ENCODE results near the gene ITSN1. TPM values are rescaled to one million over a fixed set of nuclear protein-coding genes. Genes with fewer than 3 reads are reported as not detected.
"Not testable (repeated sequence)": the region's sequence is repeated elsewhere in the genome, so short reads cannot be mapped to it uniquely, and the experiment has no call there.

Gene ITSN1
- total RNA-seq, 1 donor from 2014 or later, result 41.9 TPM

DNA sequence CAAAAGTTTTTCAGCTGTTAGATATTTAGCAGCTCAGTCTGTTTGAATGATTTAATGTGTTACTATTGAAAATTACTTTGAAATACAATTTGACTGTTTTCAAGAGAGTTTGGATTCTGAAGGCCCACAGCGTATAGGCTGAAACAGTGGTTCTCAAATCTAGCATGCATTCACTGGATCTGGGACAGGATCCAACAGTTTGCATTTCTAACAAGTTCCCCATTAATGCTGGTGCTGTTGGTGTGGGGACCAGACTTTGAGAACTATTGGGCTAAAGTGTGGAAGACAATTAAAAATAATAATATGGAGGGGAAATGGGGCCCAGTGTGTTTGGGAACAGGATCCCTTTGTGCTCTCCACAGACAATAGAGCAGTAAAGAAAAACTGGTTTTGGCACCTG is 31.9 kb downstream of the ITSN1 start:
- H3K36me3 ChIP-seq, result no peaks in the 10 kb centered on the region
- no peaks in the 10 kb centered on the region for H3K27me3 ChIP-seq (ENCODE audit: low read depth)
- H3K4me1 ChIP-seq, result peaks cover 45% of the 10 kb centered on the region
- H3K9me3 ChIP-seq (replicated peaks), result no peaks in the 10 kb centered on the region
- H3K27ac ChIP-seq (replicated peaks), result no peak overlapping the region
- no peak for DNase-seq
- intact Hi-C loops (cut with micrococcal nuclease), result no loop called here
- no peak overlapping the region for H3K4me3 ChIP-seq
- TF ChIP-seq, protein P1, sequence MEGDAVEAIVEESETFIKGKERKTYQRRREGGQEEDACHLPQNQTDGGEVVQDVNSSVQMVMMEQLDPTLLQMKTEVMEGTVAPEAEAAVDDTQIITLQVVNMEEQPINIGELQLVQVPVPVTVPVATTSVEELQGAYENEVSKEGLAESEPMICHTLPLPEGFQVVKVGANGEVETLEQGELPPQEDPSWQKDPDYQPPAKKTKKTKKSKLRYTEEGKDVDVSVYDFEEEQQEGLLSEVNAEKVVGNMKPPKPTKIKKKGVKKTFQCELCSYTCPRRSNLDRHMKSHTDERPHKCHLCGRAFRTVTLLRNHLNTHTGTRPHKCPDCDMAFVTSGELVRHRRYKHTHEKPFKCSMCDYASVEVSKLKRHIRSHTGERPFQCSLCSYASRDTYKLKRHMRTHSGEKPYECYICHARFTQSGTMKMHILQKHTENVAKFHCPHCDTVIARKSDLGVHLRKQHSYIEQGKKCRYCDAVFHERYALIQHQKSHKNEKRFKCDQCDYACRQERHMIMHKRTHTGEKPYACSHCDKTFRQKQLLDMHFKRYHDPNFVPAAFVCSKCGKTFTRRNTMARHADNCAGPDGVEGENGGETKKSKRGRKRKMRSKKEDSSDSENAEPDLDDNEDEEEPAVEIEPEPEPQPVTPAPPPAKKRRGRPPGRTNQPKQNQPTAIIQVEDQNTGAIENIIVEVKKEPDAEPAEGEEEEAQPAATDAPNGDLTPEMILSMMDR (IDR thresholded peaks at IDR 0.05; ENCODE audit: borderline replicate concordance), result no peak

DNA sequence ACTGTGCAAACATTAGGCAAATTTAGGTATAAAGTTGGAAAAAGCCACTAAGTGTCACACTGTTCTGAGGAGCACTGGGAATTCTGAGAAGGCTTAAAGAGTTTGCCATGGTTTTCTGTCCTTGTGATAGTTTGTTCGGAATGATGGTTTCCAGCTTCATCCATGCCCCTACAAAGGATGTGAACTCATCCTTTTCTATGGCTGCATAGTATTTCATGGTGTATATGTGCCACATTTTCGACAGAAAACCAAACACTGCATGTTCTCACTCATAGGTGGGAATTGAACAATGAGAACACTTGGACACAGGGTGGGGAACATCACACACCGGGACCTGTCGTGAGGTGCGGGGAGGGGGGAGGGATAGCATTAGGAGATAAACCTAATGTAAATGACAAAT is 34.4 kb downstream of the ITSN1 start:
- H3K27me3 ChIP-seq (ENCODE audit: low read depth); intact Hi-C loops (cut with micrococcal nuclease); H3K27ac ChIP-seq (replicated peaks); H3K36me3 ChIP-seq; H3K9me3 ChIP-seq (replicated peaks); H3K4me3 ChIP-seq; DNase-seq: not testable (repeated sequence)
- H3K4me1 ChIP-seq, result peaks cover 36% of the 10 kb centered on the region

DNA sequence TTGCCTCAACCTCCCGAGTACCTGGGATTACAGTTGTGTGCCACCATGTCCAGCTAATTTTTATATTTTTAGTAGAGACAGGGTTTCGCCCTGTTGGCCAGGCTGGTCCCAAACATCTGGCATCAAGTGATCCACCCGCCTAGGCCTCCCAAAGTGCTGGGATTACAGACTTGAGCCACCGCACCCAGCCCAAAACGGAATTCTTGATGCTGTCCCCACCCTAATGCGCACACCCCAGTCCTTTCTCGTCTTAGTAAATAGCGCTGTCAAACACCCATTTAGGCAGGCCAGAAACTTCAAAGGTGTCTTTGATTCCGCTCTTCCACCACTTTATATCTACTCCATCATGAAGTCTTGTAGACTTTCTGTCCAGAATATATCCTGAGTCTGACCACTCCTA is 35.1 kb downstream of the ITSN1 start:
- TF ChIP-seq, protein P1 (IDR thresholded peaks at IDR 0.05; ENCODE audit: borderline replicate concordance), result no peak
- H3K4me1 ChIP-seq, result peaks cover 36% of the 10 kb centered on the region
- intact Hi-C loops (cut with micrococcal nuclease), result no loop called here
- H3K27me3 ChIP-seq (ENCODE audit: low read depth), result no peaks in the 10 kb centered on the region
- no peak overlapping the region for H3K4me3 ChIP-seq
- no peaks in the 10 kb centered on the region for H3K36me3 ChIP-seq
- DNase-seq, result no peak
- H3K9me3 ChIP-seq (replicated peaks), result no peaks in the 10 kb centered on the region
- no peak overlapping the region for H3K27ac ChIP-seq (replicated peaks)

DNA sequence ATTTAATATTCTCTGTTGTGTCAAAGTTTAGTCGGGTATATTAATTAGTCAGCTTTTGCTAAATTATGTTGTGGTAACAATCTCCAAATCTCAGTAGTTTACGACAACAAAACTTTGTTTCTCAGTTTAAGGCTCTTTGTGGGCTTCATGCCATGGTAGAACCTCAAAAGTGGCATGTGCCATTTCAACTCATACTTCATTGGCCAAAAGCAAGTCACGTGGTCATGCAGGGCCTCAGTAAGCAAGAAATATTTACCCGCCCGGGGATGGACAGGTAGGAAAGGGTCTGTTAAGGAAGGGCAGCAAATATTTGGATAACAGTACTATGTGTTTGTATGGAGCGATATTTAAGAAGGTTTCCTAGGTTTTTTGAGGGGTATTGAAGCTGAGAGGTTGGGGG is 38.6 kb downstream of the ITSN1 start:
- H3K4me3 ChIP-seq, result no peak overlapping the region
- no peaks in the 10 kb centered on the region for H3K36me3 ChIP-seq
- DNase-seq, result no peak
- no peaks in the 10 kb centered on the region for H3K27me3 ChIP-seq (ENCODE audit: low read depth)
- H3K9me3 ChIP-seq (replicated peaks), result no peaks in the 10 kb centered on the region
- TF ChIP-seq, protein P1 (IDR thresholded peaks at IDR 0.05; ENCODE audit: borderline replicate concordance), result no peak
- H3K27ac ChIP-seq (replicated peaks), result no peak overlapping the region
- H3K4me1 ChIP-seq, result peaks cover 43% of the 10 kb centered on the region
- intact Hi-C loops (cut with micrococcal nuclease), result no loop called here

DNA sequence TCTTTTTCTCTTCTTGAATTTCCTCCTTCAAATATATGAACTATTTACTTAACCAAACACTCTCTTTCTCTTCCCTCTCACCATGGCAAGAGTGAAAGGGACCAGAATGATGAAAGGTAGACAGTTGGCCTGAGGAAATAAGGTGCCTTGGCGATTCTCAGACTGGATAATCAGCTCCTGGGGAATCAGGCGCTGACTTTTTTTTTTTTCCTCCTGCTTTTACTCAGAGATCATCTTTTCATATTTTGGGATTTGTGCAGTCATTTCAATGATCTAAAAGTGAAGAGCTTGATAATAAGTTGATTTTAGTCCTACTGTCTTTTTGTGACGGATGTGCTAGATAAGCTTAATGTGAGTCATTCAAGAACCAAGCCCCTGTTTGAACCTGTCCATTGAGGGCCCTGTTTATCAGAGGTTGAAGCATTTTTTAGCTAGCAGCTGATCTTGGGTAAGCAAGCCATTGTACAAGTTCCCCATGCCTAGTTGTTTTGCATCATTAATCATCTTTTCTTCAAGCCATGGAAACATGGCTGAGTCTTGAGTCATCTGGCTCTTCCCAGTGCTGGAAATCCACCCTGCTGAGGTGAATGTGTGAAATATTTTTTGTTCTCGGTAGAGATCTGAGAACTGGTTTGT is 40.8 kb downstream of the ITSN1 start:
- H3K27ac ChIP-seq (replicated peaks), result no peak overlapping the region
- H3K4me1 ChIP-seq, result peaks cover 66% of the 10 kb centered on the region
- intact Hi-C loops (cut with micrococcal nuclease), result no loop called here
- no peak for DNase-seq
- H3K36me3 ChIP-seq, result no peaks in the 10 kb centered on the region
- no peaks in the 10 kb centered on the region for H3K27me3 ChIP-seq (ENCODE audit: low read depth)
- no peak overlapping the region for H3K4me3 ChIP-seq
- TF ChIP-seq, protein P1 (IDR thresholded peaks at IDR 0.05; ENCODE audit: borderline replicate concordance), result no peak
- H3K9me3 ChIP-seq (replicated peaks), result no peaks in the 10 kb centered on the region

DNA sequence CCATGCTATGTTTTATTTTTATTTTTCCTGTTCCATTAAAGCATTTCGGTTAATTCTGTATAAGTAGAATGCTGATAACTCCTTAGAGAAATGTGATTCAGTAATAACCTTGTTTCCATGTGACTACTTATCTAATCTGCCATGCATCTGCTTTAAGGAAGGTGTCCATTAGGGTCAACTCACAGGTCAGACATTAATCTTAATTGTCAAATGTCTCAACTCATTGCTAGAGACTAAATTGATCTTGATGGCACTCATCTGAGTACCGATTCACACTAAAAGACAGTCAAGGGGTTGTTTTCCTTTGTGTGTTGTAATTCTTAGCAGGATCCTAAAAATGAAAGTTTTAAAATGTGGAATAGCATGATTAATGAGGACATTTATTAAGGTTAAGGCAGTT is 41.8 kb downstream of the ITSN1 start:
- Histone ChIP-seq H3K9me3 (replicated peaks) (no peaks in the 10 kb centered on the region), H3K4me3 (no peak overlapping the region), H3K27ac (replicated peaks) (no peak overlapping the region), H3K4me1 (peaks cover 66% of the 10 kb centered on the region), H3K36me3 (no peaks in the 10 kb centered on the region), H3K27me3 (ENCODE audit: low read depth) (no peaks in the 10 kb centered on the region)
- no peak for DNase-seq
- TF ChIP-seq, protein P1 (IDR thresholded peaks at IDR 0.05; ENCODE audit: borderline replicate concordance), result no peak
- intact Hi-C loops (cut with micrococcal nuclease), result no loop called here
